Mucosa of descending colon (tissue), 3 donors: ENCODE results near the gene CNIH3. TPM values are rescaled to one million over a fixed set of nuclear protein-coding genes. Genes with fewer than 3 reads are reported as not detected.

Experiments used
- ATAC-seq: fragments of 200-7000 bp; cut with Tn5 transposase; one replicate; pipeline ENCODE4 v1.9.1; 2020; ENCODE audit warnings: mild to moderate bottlenecking, moderate library complexity
- DNase-seq, 3 donors: peaks; one replicate each; pipeline ENCODE4 v3.0.0-alpha.2; 2020
- H3K36me3 ChIP-seq: fragments of 200-600 bp; one replicate; pipeline ENCODE4 v1.8.0; 2021; ENCODE audit warnings: low read depth, mild to moderate bottlenecking
- H3K4me1 ChIP-seq: fragments of 200-600 bp; one replicate; pipeline ENCODE4 v1.8.0; 2021; ENCODE audit warnings: low read depth, mild to moderate bottlenecking
- H3K4me3 ChIP-seq: fragments of 200-600 bp; one replicate; pipeline ENCODE4 v1.8.0; 2021; ENCODE audit warnings: mild to moderate bottlenecking
- H3K9me3 ChIP-seq: fragments of 200-600 bp; one replicate; pipeline ENCODE4 v1.8.0; 2021; ENCODE audit warnings: mild to moderate bottlenecking
- CTCF ChIP-seq: fragments of 200-600 bp; IDR thresholded peaks from one replicate; pipeline ENCODE4 v1.8.0; 2022; ENCODE audit warnings: antibody characterized with exemption, mild to moderate bottlenecking
- intact Hi-C, 2 donors: fragments of 100-400 bp; cut with DNase I in 1 of 2; cut with micrococcal nuclease in 1 of 2; formaldehyde crosslinking; loops; one replicate each; pipeline versions ENCODE4 v1.11.0 to v1.11.1; 2022; cut with DNase I, micrococcal nuclease
- total RNA-seq, 3 donors: library from RNA; stranded (reverse); fragmentation: NEBNext Ultra II Directional in 2 of 3; extraction: Animal tissue kit (Norgen Biotek cat#: 25700) in 2 of 3; gene quantifications; one replicate each; pipeline versions ENCODE4 v1.2.1 to v1.2.4, GENCODE V29; 2021 to 2023
- donor health status: DM: no; HTN: no; CAD: no; lungs with moderate emphysema.
- donor health status: DM: no; HTN: no; CAD: no.
- donor health status: DM: no; HTN: yes; CAD: no.

CNIH3 gene
- total RNA-seq, 3 donors from 2014 or later = 1.0 to 2.5 (median 1.1) TPM

- no peaks in the 10 kb centered on the region for H3K4me1 ChIP-seq
- ATAC-seq (no peak), DNase-seq (no peak)
- H3K4me3 ChIP-seq = no peak overlapping the region
- no peaks in the 10 kb centered on the region for H3K36me3 ChIP-seq
- TF ChIP-seq CTCF = no peak
- intact Hi-C loops = no loop called here
- H3K9me3 ChIP-seq = no peaks in the 10 kb centered on the region
These were observed 95.8 kb downstream of the CNIH3 start for GRCh38 chr1:224711876-224712275.

- no peaks in the 10 kb centered on the region for H3K36me3 ChIP-seq
- H3K4me1 ChIP-seq = no peaks in the 10 kb centered on the region
- intact Hi-C loops = no loop called here
- no peak for DNase-seq
- TF ChIP-seq CTCF = no peak
- no peaks in the 10 kb centered on the region for H3K9me3 ChIP-seq
- H3K4me3 ChIP-seq = no peak overlapping the region
- no peak for ATAC-seq
These were observed 97.1 kb downstream of the CNIH3 start for GRCh38 chr1:224713228-224713627.

- Histone ChIP-seq H3K36me3 (no peaks in the 10 kb centered on the region), H3K9me3 (no peaks in the 10 kb centered on the region), H3K4me3 (no peak overlapping the region), H3K4me1 (no peaks in the 10 kb centered on the region)
- intact Hi-C loops = no loop called here
- ATAC-seq (no peak), DNase-seq (no peak)
- TF ChIP-seq CTCF = no peak
These were observed 98.4 kb downstream of the CNIH3 start for GRCh38 chr1:224714553-224714952.

GRCh38 chr1:224718470-224719053 is 102.4 kb downstream of the CNIH3 start:
- ATAC-seq (no peak), DNase-seq (no peak)
- Histone ChIP-seq H3K4me3 (no peak overlapping the region), H3K4me1 (no peaks in the 10 kb centered on the region), H3K36me3 (no peaks in the 10 kb centered on the region), H3K9me3 (no peaks in the 10 kb centered on the region)
- no peak for TF ChIP-seq CTCF
- intact Hi-C loops = no loop called here

GRCh38 chr1:224719716-224720115 is 103.6 kb downstream of the CNIH3 start:
- no peak for ATAC-seq
- no peak for DNase-seq
- Histone ChIP-seq H3K4me3 (no peak overlapping the region), H3K4me1 (no peaks in the 10 kb centered on the region), H3K36me3 (no peaks in the 10 kb centered on the region), H3K9me3 (no peaks in the 10 kb centered on the region)
- no peak for TF ChIP-seq CTCF
- intact Hi-C loops = no loop called here

- Histone ChIP-seq H3K9me3 (no peaks in the 10 kb centered on the region), H3K4me3 (no peak overlapping the region), H3K36me3 (no peaks in the 10 kb centered on the region), H3K4me1 (no peaks in the 10 kb centered on the region)
- ATAC-seq (no peak), DNase-seq (no peak)
- intact Hi-C loops = no loop called here
- TF ChIP-seq CTCF = no peak
These were observed 104.1 kb downstream of the CNIH3 start for GRCh38 chr1:224720216-224720615.
